Peyer's patch (tissue), 4 donors: ENCODE measurements around the gene ZNF511.

Source experiments
- POLR2A ChIP-seq, 2 donors: fragments of 450-650 bp; IDR thresholded peaks; one replicate each; pipeline ENCODE4 v1.5.1; 2017; ENCODE audit warnings: antibody characterized with exemption in 2 of 2, mild to moderate bottlenecking in 2 of 2, moderate library complexity in 2 of 2
- TF ChIP-seq, protein P1 (sequence below), 6 experiments: fragments of 450-650 bp in 4 of 6; fragments of 200-600 bp in 2 of 6; sonication (generic) in 1 of 6; IDR thresholded peaks; one replicate each; pipeline ENCODE4 v1.5.1; 2017 to 2019; ENCODE audit warnings: antibody characterized with exemption in 6 of 6, mild to moderate bottlenecking in 3 of 6, moderate library complexity in 1 of 6

DNA sequence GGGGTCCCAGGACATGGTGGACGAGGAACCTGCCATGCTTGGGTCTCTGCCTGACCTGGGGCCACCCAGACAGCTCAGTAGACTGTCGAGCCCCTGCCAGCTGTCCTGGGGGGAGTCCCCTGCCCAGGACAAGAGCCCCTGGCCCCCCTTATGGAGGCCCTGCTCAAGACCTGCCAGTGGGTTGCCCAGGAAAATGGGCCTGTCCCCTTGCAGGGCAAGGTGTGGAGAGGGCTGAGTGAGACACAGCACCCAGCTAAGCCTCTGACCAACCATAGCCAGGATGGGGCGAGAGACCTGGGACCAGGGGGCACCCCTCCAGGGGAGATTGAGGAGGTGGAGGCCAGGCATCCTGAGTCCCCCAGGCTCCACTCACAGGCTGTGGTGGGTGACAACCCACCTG lies 47.3 kb downstream of the ZNF511 start:
- TF ChIP-seq, protein P1, sequence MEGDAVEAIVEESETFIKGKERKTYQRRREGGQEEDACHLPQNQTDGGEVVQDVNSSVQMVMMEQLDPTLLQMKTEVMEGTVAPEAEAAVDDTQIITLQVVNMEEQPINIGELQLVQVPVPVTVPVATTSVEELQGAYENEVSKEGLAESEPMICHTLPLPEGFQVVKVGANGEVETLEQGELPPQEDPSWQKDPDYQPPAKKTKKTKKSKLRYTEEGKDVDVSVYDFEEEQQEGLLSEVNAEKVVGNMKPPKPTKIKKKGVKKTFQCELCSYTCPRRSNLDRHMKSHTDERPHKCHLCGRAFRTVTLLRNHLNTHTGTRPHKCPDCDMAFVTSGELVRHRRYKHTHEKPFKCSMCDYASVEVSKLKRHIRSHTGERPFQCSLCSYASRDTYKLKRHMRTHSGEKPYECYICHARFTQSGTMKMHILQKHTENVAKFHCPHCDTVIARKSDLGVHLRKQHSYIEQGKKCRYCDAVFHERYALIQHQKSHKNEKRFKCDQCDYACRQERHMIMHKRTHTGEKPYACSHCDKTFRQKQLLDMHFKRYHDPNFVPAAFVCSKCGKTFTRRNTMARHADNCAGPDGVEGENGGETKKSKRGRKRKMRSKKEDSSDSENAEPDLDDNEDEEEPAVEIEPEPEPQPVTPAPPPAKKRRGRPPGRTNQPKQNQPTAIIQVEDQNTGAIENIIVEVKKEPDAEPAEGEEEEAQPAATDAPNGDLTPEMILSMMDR (IDR thresholded peaks at IDR 0.05): no peak
- TF ChIP-seq POLR2A (IDR thresholded peaks at IDR 0.05): no peak
